ENCODE measurements around the gene MCF2L.
"Not testable (repeated sequence)": the region's sequence is repeated elsewhere in the genome, so short reads cannot be mapped to it uniquely, and the experiment has no call there.

The MCF2L gene

GRCh38 chr13:113016526-113017295 lies 47.7 kb downstream of the MCF2L start:
- DNase-seq (ENCODE audit: low spot score) = no peak

- DNase-seq (ENCODE audit: low spot score) = no peak
Measured at GRCh38 chr13:113017506-113018215, 48.6 kb downstream of the MCF2L start.

- DNase-seq (ENCODE audit: low spot score) = no peak
Measured at GRCh38 chr13:113018676-113019465, 49.9 kb downstream of the MCF2L start.

- peak; percentile 66 for DNase-seq (ENCODE audit: low spot score)
Measured at GRCh38 chr13:113020323-113021080, 51.5 kb downstream of the MCF2L start.

- DNase-seq (ENCODE audit: low spot score) = no peak
Measured at GRCh38 chr13:113021391-113021790, 52.4 kb downstream of the MCF2L start.

GRCh38 chr13:113021811-113022210 lies 52.8 kb downstream of the MCF2L start:
- DNase-seq (ENCODE audit: low spot score) = no peak

- no peak for DNase-seq (ENCODE audit: low spot score)
Measured at GRCh38 chr13:113022391-113022744, 53.4 kb downstream of the MCF2L start.

- DNase-seq (ENCODE audit: low spot score) = no peak
Measured at GRCh38 chr13:113022745-113023574, 53.9 kb downstream of the MCF2L start.

- no peak for DNase-seq (ENCODE audit: low spot score)
Measured at GRCh38 chr13:113023694-113024430, 54.8 kb downstream of the MCF2L start.

- DNase-seq (ENCODE audit: low spot score) = no peak
Measured at GRCh38 chr13:113024466-113024865, 55.5 kb downstream of the MCF2L start.

GRCh38 chr13:113026391-113026910 lies 57.4 kb downstream of the MCF2L start:
- DNase-seq (ENCODE audit: low spot score) = no peak

GRCh38 chr13:113027095-113027494 lies 58.1 kb downstream of the MCF2L start:
- no peak for DNase-seq (ENCODE audit: low spot score)

- no peak for DNase-seq (ENCODE audit: low spot score)
Measured at GRCh38 chr13:113027566-113027965, 58.6 kb downstream of the MCF2L start.

GRCh38 chr13:113028336-113029060 lies 59.5 kb downstream of the MCF2L start:
- no peak for DNase-seq (ENCODE audit: low spot score)

GRCh38 chr13:113029061-113029445 lies 60.0 kb downstream of the MCF2L start:
- no peak for DNase-seq (ENCODE audit: low spot score)

- DNase-seq (ENCODE audit: low spot score) = peak; percentile 60
Measured at GRCh38 chr13:113029487-113030258, 60.7 kb downstream of the MCF2L start.

GRCh38 chr13:113030259-113030640 lies 61.2 kb downstream of the MCF2L start:
- not testable (repeated sequence) for DNase-seq (ENCODE audit: low spot score)

GRCh38 chr13:113031465-113031864 lies 62.5 kb downstream of the MCF2L start:
- no peak for DNase-seq (ENCODE audit: low spot score)

- DNase-seq (ENCODE audit: low spot score) = no peak
Measured at GRCh38 chr13:113032291-113032690, 63.3 kb downstream of the MCF2L start.
